Breast epithelium (tissue), 3 donors: ENCODE results near the gene NOP53.

Experiments
- CTCF ChIP-seq, 3 donors: fragments of 450-650 bp; IDR thresholded peaks; one replicate each; pipeline ENCODE4 v1.5.1; 2016 to 2017; ENCODE audit warnings: antibody characterized with exemption in 3 of 3, mild to moderate bottlenecking in 3 of 3, moderate library complexity in 3 of 3
- POLR2A ChIP-seq: fragments of 450-650 bp; IDR thresholded peaks from one replicate; pipeline ENCODE4 v1.6.1; 2016; ENCODE audit warnings: antibody characterized with exemption, mild to moderate bottlenecking, moderate library complexity

GRCh38 chr19:47778954-47779351 lies 33.6 kb downstream of the NOP53 start:
- TF ChIP-seq POLR2A (no peak), CTCF (IDR thresholded peaks at IDR 0.05) (no peak)
